Loucy (cell line): ENCODE data around the gene SLC27A5.

Source experiments
- EZH2phosphoT487 ChIP-seq: fragments of 200-600 bp; IDR thresholded peaks from 2 replicates; pipeline ENCODE4 v1.6.1; 2018; ENCODE audit warnings: antibody characterized with exemption, mild to moderate bottlenecking, moderate library complexity, borderline replicate concordance
- TF ChIP-seq, protein P1 (sequence below): fragments of 200-600 bp; sonication (generic); conservative IDR thresholded peaks from 2 replicates; pipeline ENCODE4 v1.5.1; 2014; ENCODE audit warnings: mild to moderate bottlenecking, antibody characterized with exemption, low read length

DNA sequence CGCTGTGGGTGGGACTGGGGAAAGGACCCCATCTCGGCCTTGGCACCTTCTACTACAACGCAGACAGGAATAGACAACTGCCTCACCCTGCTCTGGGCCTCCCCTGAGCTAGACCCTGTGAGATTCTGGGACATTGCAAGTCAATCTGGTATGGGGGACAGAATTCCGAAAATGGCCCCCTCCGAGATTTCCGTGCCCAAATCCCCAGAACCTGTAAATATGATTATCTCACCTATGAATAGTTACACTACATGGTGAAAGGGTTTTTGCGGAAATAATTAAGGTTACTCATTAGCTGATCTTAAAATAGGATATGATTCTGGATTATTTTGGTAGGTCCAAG, 8.4 kb upstream of the SLC27A5 start:
- TF ChIP-seq, protein P1, sequence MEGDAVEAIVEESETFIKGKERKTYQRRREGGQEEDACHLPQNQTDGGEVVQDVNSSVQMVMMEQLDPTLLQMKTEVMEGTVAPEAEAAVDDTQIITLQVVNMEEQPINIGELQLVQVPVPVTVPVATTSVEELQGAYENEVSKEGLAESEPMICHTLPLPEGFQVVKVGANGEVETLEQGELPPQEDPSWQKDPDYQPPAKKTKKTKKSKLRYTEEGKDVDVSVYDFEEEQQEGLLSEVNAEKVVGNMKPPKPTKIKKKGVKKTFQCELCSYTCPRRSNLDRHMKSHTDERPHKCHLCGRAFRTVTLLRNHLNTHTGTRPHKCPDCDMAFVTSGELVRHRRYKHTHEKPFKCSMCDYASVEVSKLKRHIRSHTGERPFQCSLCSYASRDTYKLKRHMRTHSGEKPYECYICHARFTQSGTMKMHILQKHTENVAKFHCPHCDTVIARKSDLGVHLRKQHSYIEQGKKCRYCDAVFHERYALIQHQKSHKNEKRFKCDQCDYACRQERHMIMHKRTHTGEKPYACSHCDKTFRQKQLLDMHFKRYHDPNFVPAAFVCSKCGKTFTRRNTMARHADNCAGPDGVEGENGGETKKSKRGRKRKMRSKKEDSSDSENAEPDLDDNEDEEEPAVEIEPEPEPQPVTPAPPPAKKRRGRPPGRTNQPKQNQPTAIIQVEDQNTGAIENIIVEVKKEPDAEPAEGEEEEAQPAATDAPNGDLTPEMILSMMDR = no peak
- no peak for TF ChIP-seq EZH2phosphoT487
